ENCODE measurements around the gene EFCAB12. TPM values are rescaled to one million over a fixed set of nuclear protein-coding genes. Genes with fewer than 3 reads are reported as not detected.

Gene EFCAB12
- polyA plus RNA-seq, 1 experiment = 0.07 TPM

GRCh38 chr3:129371041-129371826 is 57.2 kb downstream of the EFCAB12 start:
- Histone ChIP-seq H3K4me3 (ENCODE audit: low read depth, low read length) (no peak overlapping the region), H3K27me3 (ENCODE audit: control insufficient read depth, insufficient read depth, low read length) (peaks cover 10% of the 10 kb centered on the region), H3K9me3 (ENCODE audit: control insufficient read depth, insufficient read depth, low read length) (no peaks in the 10 kb centered on the region), H3K27ac (ENCODE audit: low read depth, low read length) (no peak overlapping the region)
- TF ChIP-seq, protein P1, sequence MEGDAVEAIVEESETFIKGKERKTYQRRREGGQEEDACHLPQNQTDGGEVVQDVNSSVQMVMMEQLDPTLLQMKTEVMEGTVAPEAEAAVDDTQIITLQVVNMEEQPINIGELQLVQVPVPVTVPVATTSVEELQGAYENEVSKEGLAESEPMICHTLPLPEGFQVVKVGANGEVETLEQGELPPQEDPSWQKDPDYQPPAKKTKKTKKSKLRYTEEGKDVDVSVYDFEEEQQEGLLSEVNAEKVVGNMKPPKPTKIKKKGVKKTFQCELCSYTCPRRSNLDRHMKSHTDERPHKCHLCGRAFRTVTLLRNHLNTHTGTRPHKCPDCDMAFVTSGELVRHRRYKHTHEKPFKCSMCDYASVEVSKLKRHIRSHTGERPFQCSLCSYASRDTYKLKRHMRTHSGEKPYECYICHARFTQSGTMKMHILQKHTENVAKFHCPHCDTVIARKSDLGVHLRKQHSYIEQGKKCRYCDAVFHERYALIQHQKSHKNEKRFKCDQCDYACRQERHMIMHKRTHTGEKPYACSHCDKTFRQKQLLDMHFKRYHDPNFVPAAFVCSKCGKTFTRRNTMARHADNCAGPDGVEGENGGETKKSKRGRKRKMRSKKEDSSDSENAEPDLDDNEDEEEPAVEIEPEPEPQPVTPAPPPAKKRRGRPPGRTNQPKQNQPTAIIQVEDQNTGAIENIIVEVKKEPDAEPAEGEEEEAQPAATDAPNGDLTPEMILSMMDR (IDR thresholded peaks at IDR 0.05; ENCODE audit: low read depth, low read length) = no peak
- ChIA-PET POLR2A (no interaction called here), CTCF (no interaction called here)
- DNase-seq (ENCODE audit: low read depth, low spot score) = no peak

- peaks cover 10% of the 10 kb centered on the region for H3K27me3 ChIP-seq (ENCODE audit: control insufficient read depth, insufficient read depth, low read length)
- H3K9me3 ChIP-seq (ENCODE audit: control insufficient read depth, insufficient read depth, low read length) = no peaks in the 10 kb centered on the region
- POLR2A ChIA-PET = no interaction called here
- H3K27ac ChIP-seq (ENCODE audit: low read depth, low read length) = no peak overlapping the region
- CTCF ChIA-PET = no interaction called here
- TF ChIP-seq, protein P1 (IDR thresholded peaks at IDR 0.05; ENCODE audit: low read depth, low read length) = no peak
- DNase-seq (ENCODE audit: low read depth, low spot score) = no peak
- H3K4me3 ChIP-seq (ENCODE audit: low read depth, low read length) = no peak overlapping the region
Measured at GRCh38 chr3:129370248-129370964, 58.0 kb downstream of the EFCAB12 start.

DNA sequence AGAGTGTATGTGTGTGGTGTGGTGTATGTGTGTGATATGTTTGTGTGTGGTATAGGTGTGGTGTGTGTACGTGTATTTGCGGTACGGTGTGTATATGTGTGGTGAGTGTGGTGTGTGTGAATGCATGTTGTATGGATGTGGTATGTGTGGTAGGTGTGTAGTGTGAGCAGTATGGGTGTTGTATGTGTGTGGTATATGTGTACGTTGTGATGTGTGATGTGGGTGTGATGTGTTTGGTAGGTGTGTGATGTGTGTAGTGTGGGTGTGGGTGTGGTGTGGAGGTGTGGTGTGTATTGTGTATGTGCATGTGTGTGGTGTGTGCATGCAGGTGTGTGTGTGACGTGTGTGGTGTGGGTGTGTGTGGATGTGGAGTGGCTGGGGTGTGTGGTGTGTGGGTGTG is 58.7 kb downstream of the EFCAB12 start:
- TF ChIP-seq, protein P1 (IDR thresholded peaks at IDR 0.05; ENCODE audit: low read depth, low read length) = no peak
- ChIA-PET CTCF (no interaction called here), POLR2A (no interaction called here)
- Histone ChIP-seq H3K27ac (ENCODE audit: low read depth, low read length) (no peak overlapping the region), H3K9me3 (ENCODE audit: control insufficient read depth, insufficient read depth, low read length) (no peaks in the 10 kb centered on the region), H3K4me3 (ENCODE audit: low read depth, low read length) (no peak overlapping the region), H3K27me3 (ENCODE audit: control insufficient read depth, insufficient read depth, low read length) (peaks cover 10% of the 10 kb centered on the region)
- DNase-seq (ENCODE audit: low read depth, low spot score) = no peak

- POLR2A ChIA-PET = no interaction called here
- Histone ChIP-seq H3K9me3 (ENCODE audit: control insufficient read depth, insufficient read depth, low read length) (no peaks in the 10 kb centered on the region), H3K27ac (ENCODE audit: low read depth, low read length) (no peak overlapping the region), H3K4me3 (ENCODE audit: low read depth, low read length) (no peak overlapping the region), H3K27me3 (ENCODE audit: control insufficient read depth, insufficient read depth, low read length) (peaks cover 10% of the 10 kb centered on the region)
- CTCF ChIA-PET = interaction anchor here (0.6 to 2.6 kb wide), 2 partner anchors 16 to 32 kb away, joined by 4 to 13 read pairs; no protein-coding TSS in a partner anchor
- TF ChIP-seq, protein P1 (IDR thresholded peaks at IDR 0.05; ENCODE audit: low read depth, low read length) = no peak
- no peak for DNase-seq (ENCODE audit: low read depth, low spot score)
Measured at GRCh38 chr3:129367821-129368220, 60.6 kb downstream of the EFCAB12 start.

- H3K9me3 ChIP-seq (ENCODE audit: control insufficient read depth, insufficient read depth, low read length) = no peaks in the 10 kb centered on the region
- no peak overlapping the region for H3K4me3 ChIP-seq (ENCODE audit: low read depth, low read length)
- H3K27me3 ChIP-seq (ENCODE audit: control insufficient read depth, insufficient read depth, low read length) = peaks cover 10% of the 10 kb centered on the region
- ChIA-PET POLR2A (no interaction called here), CTCF (interaction anchor here (2.6 kb wide), 1 partner anchor 17 kb away, joined by 13 read pairs; no protein-coding TSS in a partner anchor)
- TF ChIP-seq, protein P1 (IDR thresholded peaks at IDR 0.05; ENCODE audit: low read depth, low read length) = no peak
- no peak overlapping the region for H3K27ac ChIP-seq (ENCODE audit: low read depth, low read length)
- no peak for DNase-seq (ENCODE audit: low read depth, low spot score)
Measured at GRCh38 chr3:129366312-129366831, 62.1 kb downstream of the EFCAB12 start.
